GM04503 (cell line): ENCODE data around the gene IFNL1.
"Not testable (repeated sequence)": the region's sequence is repeated elsewhere in the genome, so short reads cannot be mapped to it uniquely, and the experiment has no call there.

Source experiments
- DNase-seq: peaks from one replicate; pipeline ENCODE4 v3.0.0-alpha.2; 2012; ENCODE audit warnings: low read depth

Gene IFNL1

GRCh38 chr19:39332293-39332692 is 36.1 kb downstream of the IFNL1 start:
- DNase-seq: no peak

- not testable (repeated sequence) for DNase-seq
Observed at GRCh38 chr19:39332738-39333137, 36.5 kb downstream of the IFNL1 start.

GRCh38 chr19:39333507-39333906 is 37.3 kb downstream of the IFNL1 start:
- DNase-seq: no peak

GRCh38 chr19:39334444-39334976 is 38.3 kb downstream of the IFNL1 start:
- DNase-seq: no peak

GRCh38 chr19:39335168-39335548 is 39.0 kb downstream of the IFNL1 start:
- DNase-seq: no peak

- DNase-seq: no peak
Observed at GRCh38 chr19:39336483-39336882, 40.3 kb downstream of the IFNL1 start.

GRCh38 chr19:39339674-39340073 is 43.5 kb downstream of the IFNL1 start:
- no peak for DNase-seq

GRCh38 chr19:39340156-39340555 is 43.9 kb downstream of the IFNL1 start:
- not testable (repeated sequence) for DNase-seq

GRCh38 chr19:39341129-39341718 is 45.0 kb downstream of the IFNL1 start:
- DNase-seq: no peak

- DNase-seq: peak; percentile 73
Observed at GRCh38 chr19:39341719-39342604, 45.8 kb downstream of the IFNL1 start, which contains the start of gene SAMD4B. Gene SAMD4B (plus strand): TSS chr19:39342421. CDS start chr19:39356894, 14,473 bp downstream.

GRCh38 chr19:39342647-39343305 is 46.6 kb downstream of the IFNL1 start:
- DNase-seq: no peak

GRCh38 chr19:39345956-39346355 is 49.7 kb downstream of the IFNL1 start:
- DNase-seq: no peak

GRCh38 chr19:39347332-39348164 is 51.3 kb downstream of the IFNL1 start:
- no peak for DNase-seq
